HCT116 (cell line): Measurements from ENCODE around the gene NFX1. TPM values are rescaled to one million over a fixed set of nuclear protein-coding genes. Genes with fewer than 3 reads are reported as not detected.
"Not testable (repeated sequence)": the region's sequence is repeated elsewhere in the genome, so short reads cannot be mapped to it uniquely, and the experiment has no call there.

ENCODE experiments used
- ATAC-seq: fragments of 200-7000 bp; cut with Tn5 transposase; 2 replicates; pipeline ENCODE4 v1.9.1; 2020; ENCODE audit warnings: mild to moderate bottlenecking, moderate library complexity
- BruUV-seq: library from RNA; stranded (reverse); fragments of 400-500 nt; replicated peaks from 2 replicates; lab custom pipeline; 2021; lab: Mats Ljungman, UMichigan
- CTCF ChIA-PET: fragments of 300-600 bp; sonication (Branson Sonifier 250); formaldehyde crosslinking; loops from one replicate; lab custom pipeline; 2021; ENCODE audit warnings: antibody characterized with exemption; lab: Charles Lee
- POLR2A ChIA-PET: fragments of 300-600, 350-600 bp; sonication (Branson Sonifier 250); formaldehyde crosslinking; loops from one replicate; lab custom pipeline; 2021; ENCODE audit warnings: antibody characterized with exemption; lab: Charles Lee
- RAD21 ChIA-PET, 2 experiments: fragments of 300-600 bp; sonication (Branson Sonifier 250); formaldehyde crosslinking; loops; one replicate each; lab custom pipeline; 2023; ENCODE audit warnings: low total read pairs in 2 of 2; ENCODE audit not compliant: uncharacterized antibody in 2 of 2, unreplicated experiment in 2 of 2, low non-redundant PET in 1 of 2; lab: Charles Lee
- DNase-seq: peaks from one replicate; pipeline ENCODE4 v3.0.0-alpha.2; 2010; ENCODE audit warnings: low read depth, low spot score
- H2AFZ ChIP-seq: fragments of 200-600 bp; shearing (Covaris generic), sonication (generic); 2 replicates; pipeline ENCODE4 v1.6.1; 2017; ENCODE audit warnings: low read depth, mixed run types, mixed read lengths, antibody characterized with exemption, low read length; ENCODE audit not compliant: poor library complexity, severe bottlenecking
- H3K27ac ChIP-seq: 2 replicates; pipeline ENCODE4 v1.5.1; 2012; ENCODE audit warnings: low read depth, low read length
- H3K27me3 ChIP-seq: fragments of 200-600 bp; sonication (generic); 2 replicates; pipeline ENCODE4 v1.6.1; 2016; ENCODE audit warnings: mixed run types, low read length, mixed read lengths; ENCODE audit not compliant: insufficient read depth
- H3K36me3 ChIP-seq, 2 experiments: fragments of 200-500 bp in 1 of 2; fragments of 200-600 bp in 1 of 2; sonication (Bioruptor generic) in 1 of 2; sonication (generic) in 1 of 2; 2 replicates each; pipeline versions ENCODE4 v1.5.1 to v1.6.1; 2014 to 2016; ENCODE audit warnings: low read length in 2 of 2, inconsistent platforms in 1 of 2, mixed read lengths in 1 of 2, mixed run types in 1 of 2; ENCODE audit not compliant: insufficient read depth in 2 of 2, control insufficient read depth in 1 of 2
- H3K4me1 ChIP-seq, 2 experiments: fragments of 200-600 bp in 1 of 2; sonication (generic) in 1 of 2; 2 replicates each; pipeline versions ENCODE4 v1.5.1 to v1.6.1; 2012 to 2017; ENCODE audit warnings: low read length in 2 of 2, inconsistent platforms in 1 of 2, mild to moderate bottlenecking in 1 of 2, mixed read lengths in 1 of 2, mixed run types in 1 of 2, moderate library complexity in 1 of 2; ENCODE audit not compliant: insufficient read depth in 2 of 2, control insufficient read depth in 1 of 2
- H3K4me2 ChIP-seq: fragments of 200-600 bp; sonication (generic); 2 replicates; pipeline ENCODE4 v1.6.1; 2017; ENCODE audit warnings: mixed run types, low read length, mixed read lengths
- H3K4me3 ChIP-seq, 2 experiments: fragments of 200-600 bp in 1 of 2; sonication (generic) in 1 of 2; replicated peaks in 1 of 2; 2 replicates each; pipeline ENCODE4 v1.5.1; 2011 to 2016; ENCODE audit warnings: low read length in 2 of 2, control low read depth in 1 of 2, low read depth in 1 of 2, mild to moderate bottlenecking in 1 of 2, mixed read lengths in 1 of 2, mixed run types in 1 of 2
- H3K79me2 ChIP-seq: fragments of 200-600 bp; sonication (generic); 2 replicates; pipeline ENCODE4 v1.6.1; 2017; ENCODE audit warnings: mild to moderate bottlenecking, mixed run types, low read length, moderate library complexity, mixed read lengths; ENCODE audit not compliant: insufficient read depth
- H3K9ac ChIP-seq: fragments of 200-600 bp; sonication (generic); 2 replicates; pipeline ENCODE4 v1.6.1; 2016; ENCODE audit warnings: low read length, mixed read lengths
- H3K9me2 ChIP-seq: fragments of 200-600 bp; sonication (generic), shearing (Covaris generic); 2 replicates; pipeline ENCODE4 v1.6.1; 2017; ENCODE audit warnings: mixed run types, mild to moderate bottlenecking, moderate library complexity; ENCODE audit not compliant: insufficient read depth
- H3K9me3 ChIP-seq, 2 experiments: fragments of 200-500 bp in 1 of 2; fragments of 200-600 bp in 1 of 2; sonication (Bioruptor generic) in 1 of 2; sonication (generic) in 1 of 2; 2 replicates each; pipeline ENCODE4 v1.6.1; 2014 to 2017; ENCODE audit warnings: low read length in 2 of 2, mixed read lengths in 2 of 2, inconsistent platforms in 1 of 2, low read depth in 1 of 2, mild to moderate bottlenecking in 1 of 2, mixed run types in 1 of 2, moderate library complexity in 1 of 2; ENCODE audit not compliant: control insufficient read depth in 1 of 2, insufficient read depth in 1 of 2
- H4K20me1 ChIP-seq: fragments of 200-600 bp; sonication (generic), shearing (Covaris generic); 2 replicates; pipeline ENCODE4 v1.6.1; 2017; ENCODE audit warnings: mixed run types, mild to moderate bottlenecking, moderate library complexity; ENCODE audit not compliant: insufficient read depth
- EGR1 ChIP-seq: IDR thresholded peaks from 2 replicates; pipeline ENCODE4 v1.6.1; 2012; ENCODE audit warnings: low read depth
- EZH2phosphoT487 ChIP-seq: fragments of 200-600 bp; IDR thresholded peaks from 2 replicates; pipeline ENCODE4 v1.6.1; 2018; ENCODE audit warnings: antibody characterized with exemption, borderline replicate concordance
- TCF7L2 ChIP-seq: IDR thresholded peaks from 2 replicates; pipeline ENCODE4 v1.7.0; 2011; ENCODE audit warnings: borderline replicate concordance, inconsistent platforms; ENCODE audit not compliant: insufficient read depth, insufficient read length; ENCODE audit errors: extremely low read depth
- ZNF274 ChIP-seq: fragments of 200-500 bp; sonication (Bioruptor generic); IDR thresholded peaks from 2 replicates; pipeline ENCODE4 v1.6.1; 2014; ENCODE audit warnings: mild to moderate bottlenecking, low read depth, low read length, inconsistent platforms
- intact Hi-C: fragments of 100-400 bp; cut with micrococcal nuclease; formaldehyde crosslinking; loops from 2 replicates; pipeline ENCODE4 v1.10.0; 2022
- total RNA-seq: library from RNA; stranded (reverse); gene quantifications from one replicate; pipeline ENCODE4 v1.2.1, GENCODE V29; 2021; ENCODE audit not compliant: unreplicated experiment

The NFX1 gene
- total RNA-seq, 1 experiment from 2014 or later, result 31.7 TPM

DNA sequence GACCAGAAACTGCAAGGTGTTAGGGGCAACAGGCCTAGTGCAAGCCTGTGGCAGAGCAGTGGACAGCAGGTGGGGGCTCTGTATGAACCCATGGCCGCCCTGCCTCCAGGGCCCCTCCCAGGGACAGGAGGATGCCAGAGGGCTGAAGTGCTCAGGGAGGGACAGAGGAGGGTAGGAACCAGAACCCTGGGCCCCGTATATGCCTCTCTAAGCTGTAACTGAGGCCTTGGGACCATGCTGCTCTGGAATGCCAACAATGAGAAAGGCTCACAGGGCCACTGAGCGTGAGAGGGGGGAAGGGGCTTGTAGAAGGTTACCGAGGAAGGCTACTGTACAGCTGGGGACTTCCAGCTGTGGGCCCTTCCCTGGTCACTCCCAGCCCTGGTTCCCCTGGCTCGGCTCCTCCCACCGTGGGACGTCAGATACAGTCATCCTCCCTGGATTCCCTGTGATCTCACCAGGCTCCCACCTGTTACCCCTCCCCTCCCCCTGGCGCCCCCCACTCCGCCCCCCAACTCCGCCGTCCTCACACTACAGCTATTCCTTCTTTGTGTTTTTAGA lies 91.0 kb downstream of the NFX1 start:
- H2AFZ ChIP-seq, result no peak overlapping the region
- H3K4me1 ChIP-seq, result peaks cover 6 to 12% of the 10 kb centered on the region in 2 experiments; a peak in 3 of 4 replicates
- no peak overlapping the region for H3K9ac ChIP-seq
- CTCF ChIA-PET, result interaction anchor here (0.9 to 2.2 kb wide), 4 partner anchors 10 to 85 kb away, joined by 3 to 5 read pairs (median 4); no protein-coding TSS in a partner anchor
- no peaks in the 10 kb centered on the region for H3K27me3 ChIP-seq
- H3K36me3 ChIP-seq, result no peaks in the 10 kb centered on the region
- H3K4me2 ChIP-seq, result no peak overlapping the region
- H3K9me2 ChIP-seq, result no peaks in the 10 kb centered on the region
- DNase-seq (no peak), ATAC-seq (peak; percentile 78)
- H3K79me2 ChIP-seq, result no peaks in the 10 kb centered on the region
- no peaks in the 10 kb centered on the region for H4K20me1 ChIP-seq
- no peak overlapping the region for H3K4me3 ChIP-seq
- no peak for TF ChIP-seq TCF7L2
- no peak for TF ChIP-seq EGR1
- no peak for TF ChIP-seq ZNF274
- no peak for TF ChIP-seq EZH2phosphoT487
- no peaks in the 10 kb centered on the region for H3K9me3 ChIP-seq
- RAD21 ChIA-PET, result interaction anchor here (0.6 kb wide), 2 partner anchors 69 to 71 kb away, joined by 3 to 4 read pairs; no protein-coding TSS in a partner anchor
- BruUV-seq, result no TSS peak
- no peak overlapping the region for H3K27ac ChIP-seq
- intact Hi-C loops, result no loop called here
- POLR2A ChIA-PET, result no interaction called here

DNA sequence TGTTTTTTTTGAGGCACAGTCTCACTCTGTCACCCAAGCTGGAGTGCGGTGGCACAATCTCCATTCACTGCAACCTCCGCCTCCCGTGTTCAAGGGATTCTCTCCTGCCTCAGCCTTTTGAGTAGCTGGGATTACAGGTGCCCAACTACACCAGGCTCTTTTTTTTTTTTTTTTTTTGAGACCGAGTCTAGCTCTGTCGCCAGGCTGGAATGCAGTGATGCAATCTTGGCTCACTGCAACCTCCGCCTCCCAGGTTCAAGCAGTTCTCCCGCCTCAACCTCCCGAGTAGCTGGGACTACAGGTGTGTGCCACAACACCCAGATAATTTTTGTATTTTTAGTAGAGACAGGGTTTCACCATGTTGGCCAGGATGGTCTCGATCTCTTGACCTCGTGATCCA lies 92.1 kb downstream of the NFX1 start:
- RAD21 ChIA-PET, H4K20me1 ChIP-seq, BruUV-seq, H3K4me3 ChIP-seq, H3K36me3 ChIP-seq, H2AFZ ChIP-seq, DNase-seq, H3K9me3 ChIP-seq, ATAC-seq, H3K79me2 ChIP-seq, H3K9me2 ChIP-seq, intact Hi-C loops, H3K27ac ChIP-seq, POLR2A ChIA-PET, H3K27me3 ChIP-seq, H3K9ac ChIP-seq: not testable (repeated sequence)
- CTCF ChIA-PET, result interaction anchor here (1.4 kb wide), 1 partner anchor 70 kb away, joined by 4 read pairs; no protein-coding TSS in a partner anchor
- peaks cover 5 to 11% of the 10 kb centered on the region in 2 experiments; a peak in 3 of 4 replicates for H3K4me1 ChIP-seq
- peak overlapping the region; percentile 14; the same call in 1 of the 2 replicates for H3K4me2 ChIP-seq

DNA sequence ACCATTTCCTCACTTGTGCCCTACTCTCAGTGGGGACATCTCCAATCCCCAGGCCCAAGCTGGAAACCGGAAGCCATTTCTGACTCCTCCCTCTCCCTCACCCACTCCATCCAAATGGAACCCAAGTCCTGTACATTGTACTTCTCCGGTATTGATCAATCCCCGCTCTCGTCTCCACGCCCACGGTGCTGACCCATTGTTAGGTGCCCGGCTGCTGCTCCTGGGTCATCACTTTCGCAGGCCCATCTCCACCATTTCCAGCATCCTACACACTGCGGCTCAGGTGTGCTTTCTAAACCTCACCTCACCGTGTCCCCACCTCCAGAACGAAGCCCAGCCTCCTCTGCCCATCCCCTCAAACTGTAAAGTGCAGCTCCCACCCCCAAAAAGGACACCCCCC lies 93.1 kb downstream of the NFX1 start:
- H2AFZ ChIP-seq, H3K79me2 ChIP-seq, intact Hi-C loops, RAD21 ChIA-PET, H4K20me1 ChIP-seq, H3K9me2 ChIP-seq, H3K4me3 ChIP-seq, H3K9me3 ChIP-seq, H3K4me2 ChIP-seq, DNase-seq, BruUV-seq, H3K9ac ChIP-seq, CTCF ChIA-PET, ATAC-seq, H3K36me3 ChIP-seq, H3K27ac ChIP-seq, H3K27me3 ChIP-seq, POLR2A ChIA-PET: not testable (repeated sequence)
- H3K4me1 ChIP-seq, result peaks cover 5 to 11% of the 10 kb centered on the region in 2 experiments; a peak in 3 of 4 replicates

DNA sequence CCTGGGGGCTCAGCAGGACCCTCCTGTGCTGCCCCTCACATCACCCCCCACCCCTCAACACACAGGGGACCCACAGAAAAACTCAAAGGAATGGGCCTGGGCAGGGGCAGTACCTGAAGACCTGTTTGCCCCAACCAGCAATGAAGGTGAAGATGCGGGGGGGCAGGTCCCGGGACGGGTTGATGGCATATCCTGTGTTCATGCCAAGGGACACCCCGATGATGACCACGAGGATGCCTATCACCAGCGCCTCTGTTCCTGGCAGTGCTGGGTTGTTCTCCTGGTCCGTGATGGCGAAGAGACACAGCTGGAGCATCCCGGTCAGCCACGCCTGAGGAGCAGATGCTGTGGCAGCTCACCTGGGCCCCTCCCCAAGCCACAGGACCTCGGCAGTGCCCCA lies 95.2 kb downstream of the NFX1 start:
- H3K79me2 ChIP-seq, H3K27me3 ChIP-seq, H3K9me2 ChIP-seq, RAD21 ChIA-PET, intact Hi-C loops, H3K36me3 ChIP-seq, H3K27ac ChIP-seq, CTCF ChIA-PET, H3K9ac ChIP-seq, H3K4me3 ChIP-seq, ATAC-seq, DNase-seq, H4K20me1 ChIP-seq, H2AFZ ChIP-seq, H3K4me2 ChIP-seq, BruUV-seq, POLR2A ChIA-PET, H3K9me3 ChIP-seq: not testable (repeated sequence)
- peaks cover 7 to 11% of the 10 kb centered on the region in 2 experiments; a peak in 3 of 4 replicates for H3K4me1 ChIP-seq
